MM.1S (cell line): ENCODE data around the gene OCIAD2.

ENCODE experiments used
- CTCF ChIP-seq: fragments of 300-600 bp; sonication (generic); IDR thresholded peaks from 2 replicates; pipeline ENCODE4 v1.5.1; 2016; ENCODE audit warnings: antibody characterized with exemption, low read length, mixed read lengths
- EZH2phosphoT487 ChIP-seq: fragments of 300-600 bp; sonication (generic); IDR thresholded peaks from 2 replicates; pipeline ENCODE4 v1.6.1; 2018; ENCODE audit warnings: antibody characterized with exemption, low read length

GRCh38 chr4:48913346-48913745 lies 6.8 kb upstream of the OCIAD2 start:
- TF ChIP-seq CTCF (no peak), EZH2phosphoT487 (no peak)
